Measurements from ENCODE around the gene HDAC4. TPM values are rescaled to one million over a fixed set of nuclear protein-coding genes. Genes with fewer than 3 reads are reported as not detected.

The HDAC4 gene
- total and polyA plus RNA-seq, 10 of the 15 experiments (the other 5 are each of a cell fraction or from before 2014, with no cell fraction given), result 0.22 to 15.7 (median 4.8) TPM

- intact Hi-C loops (cut with micrococcal nuclease; ENCODE audit: unreplicated experiment) (no loop called here), in situ Hi-C loops (cut with MboI) (no loop called here)
- Histone ChIP-seq H3K4me2 (ENCODE audit: control insufficient read depth, insufficient read depth) (no peak overlapping the region), H4K20me1 (ENCODE audit: control insufficient read depth, insufficient read depth) (peaks cover 7% of the 10 kb centered on the region), H3K79me2 (ENCODE audit: control insufficient read depth, insufficient read depth, low read length) (no peaks in the 10 kb centered on the region), H3K4me3 (no peak overlapping the region), H3K9ac (ENCODE audit: control insufficient read depth, insufficient read depth, low read length) (no peak overlapping the region), H3K27me3 (replicated peaks in 1 of 2; ENCODE audit: control insufficient read depth in 2 of 2, insufficient read depth in 2 of 2, low read length in 1 of 2) (no peaks in the 10 kb centered on the region), H3K4me1 (ENCODE audit: control insufficient read depth, insufficient read depth, low read length) (peaks cover 7% of the 10 kb centered on the region), H3K9me3 (replicated peaks; ENCODE audit: control insufficient read depth, insufficient read depth, low read length) (no peaks in the 10 kb centered on the region), H3K36me3 (ENCODE audit: control insufficient read depth in 2 of 2, insufficient read depth in 2 of 2, low read length in 1 of 2) (no peaks in the 10 kb centered on the region), H3K27ac (ENCODE audit: control insufficient read depth, insufficient read depth) (no peak overlapping the region), H2AFZ (ENCODE audit: control insufficient read depth, low read depth, low read length) (no peak overlapping the region)
- ChIA-PET CTCF (interaction anchor here (0.6 to 2.5 kb wide), 4 partner anchors 25 to 152 kb away, joined by 4 to 10 read pairs (median 6); no protein-coding TSS in a partner anchor), RAD21 (ENCODE audit: unreplicated experiment) (interaction anchor here (0.7 to 1.6 kb wide), 3 partner anchors 8 to 441 kb away, joined by 3 read pairs; no protein-coding TSS in a partner anchor), POLR2A (interaction anchor here (0.7 to 1.5 kb wide), 2 partner anchors 10 to 21 kb away, joined by 4 to 5 read pairs; no protein-coding TSS in a partner anchor), SMC1A (ENCODE audit: uncharacterized antibody, unreplicated experiment) (interaction anchor here (0.6 to 2.9 kb wide), 8 partner anchors 8 to 315 kb away, joined by 3 to 12 read pairs (median 6); no protein-coding TSS in a partner anchor)
- no peak for FAIRE-seq
- DNase-seq (ENCODE audit: low read depth, low spot score), result no peak
- 57% methylated on average over 6 of the region's 6 CpGs for WGBS (ENCODE audit: insufficient coverage, insufficient replicate concordance, low lambda C conversion rate, missing lambda C conversion rate)
- BruUV-seq (replicated peaks), result no TSS peak
- TF ChIP-seq POU2F2 (IDR thresholded peaks at IDR 0.05; ENCODE audit: borderline replicate concordance, low read depth, low read length) (no peak), DPF2 (IDR thresholded peaks at IDR 0.05) (no peak), SKIL (IDR thresholded peaks at IDR 0.05; ENCODE audit: low read depth, poor library complexity, severe bottlenecking) (no peak), SMAD1 (IDR thresholded peaks at IDR 0.05; ENCODE audit: low read depth, partially characterized antibody) (no peak), ZNF274 (IDR thresholded peaks at IDR 0.05; ENCODE audit: insufficient read depth, insufficient read length) (no peak), TCF7 (IDR thresholded peaks at IDR 0.05; ENCODE audit: borderline replicate concordance) (no peak), MTA2 (IDR thresholded peaks at IDR 0.05; ENCODE audit: low read depth) (no peak), SMAD5 (IDR thresholded peaks at IDR 0.05; ENCODE audit: low read depth) (no peak), GATAD2B (conservative IDR thresholded peaks at IDR 0.05; ENCODE audit: low read depth) (no peak), POLR2AphosphoS5 (IDR thresholded peaks at IDR 0.05; ENCODE audit: low read length) (no peak), ASH2L (IDR thresholded peaks at IDR 0.05; ENCODE audit: borderline replicate concordance, low read depth) (no peak), RAD51 (IDR thresholded peaks at IDR 0.05) (no peak)
- no peak for ATAC-seq
Observed at GRCh38 chr2:239295377-239296019, 105.3 kb downstream of the HDAC4 start.

All from GM12878 (cell line).